ENCODE results near the gene ABCC4. TPM values are rescaled to one million over a fixed set of nuclear protein-coding genes. Genes with fewer than 3 reads are reported as not detected.

Gene ABCC4
- total and polyA plus RNA-seq, 4 donors: 0.74 to 22.5 (median 2.0) TPM

GRCh38 chr13:95120650-95121049 is 180.6 kb downstream of the ABCC4 start:
- Histone ChIP-seq H3K27ac (ENCODE audit: low read depth in 1 of 2, low read length in 2 of 2) (no peak overlapping the region), H3K9me3 (ENCODE audit: control insufficient read depth in 4 of 4, low read length in 3 of 4) (no peaks in the 10 kb centered on the region), H3K4me3 (ENCODE audit: low read depth in 1 of 3, low read length in 3 of 3) (no peak overlapping the region), H3K9ac (ENCODE audit: low read depth in 1 of 2, low read length in 2 of 2) (no peak overlapping the region), H3K27me3 (ENCODE audit: control insufficient read depth in 4 of 4, insufficient read depth in 4 of 4, low read length in 3 of 4) (no peaks in the 10 kb centered on the region), H3K4me1 (ENCODE audit: control insufficient read depth in 4 of 4, insufficient read depth in 4 of 4, low read length in 3 of 4) (peaks cover 0 to 5% (median 0%) of the 10 kb centered on the region in 4 donors), H3K36me3 (ENCODE audit: control insufficient read depth in 4 of 4, insufficient read depth in 3 of 4, low read depth in 1 of 4, low read length in 3 of 4) (no peaks in the 10 kb centered on the region)
- TF ChIP-seq SP1 (IDR thresholded peaks at IDR 0.05) (no peak), RAD21 (IDR thresholded peaks at IDR 0.05) (no peak), FOXA2 (IDR thresholded peaks at IDR 0.05) (no peak), GABPA (IDR thresholded peaks at IDR 0.05 in 1 of 2, conservative IDR thresholded peaks at IDR 0.05 in 1 of 2) (no peak), NR2F2 (IDR thresholded peaks at IDR 0.05) (no peak)
- TF ChIP-seq, protein P1, sequence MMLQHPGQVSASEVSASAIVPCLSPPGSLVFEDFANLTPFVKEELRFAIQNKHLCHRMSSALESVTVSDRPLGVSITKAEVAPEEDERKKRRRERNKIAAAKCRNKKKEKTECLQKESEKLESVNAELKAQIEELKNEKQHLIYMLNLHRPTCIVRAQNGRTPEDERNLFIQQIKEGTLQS (IDR thresholded peaks at IDR 0.05): no peak
- no peak for DNase-seq (ENCODE audit: low spot score)
- WGBS: 97% methylated on average over 2 of the region's 2 CpGs

GRCh38 chr13:95118541-95119324 is 182.5 kb downstream of the ABCC4 start:
- WGBS: 90% methylated on average over 8 of the region's 8 CpGs
- DNase-seq (ENCODE audit: low spot score): no peak
- Histone ChIP-seq H3K36me3 (ENCODE audit: control insufficient read depth in 4 of 4, insufficient read depth in 3 of 4, low read depth in 1 of 4, low read length in 3 of 4) (no peaks in the 10 kb centered on the region), H3K27ac (ENCODE audit: low read depth in 1 of 2, low read length in 2 of 2) (no peak overlapping the region), H3K4me1 (ENCODE audit: control insufficient read depth in 4 of 4, insufficient read depth in 4 of 4, low read length in 3 of 4) (peaks cover 0 to under 1% (median 0%) of the 10 kb centered on the region in 4 donors), H3K4me3 (ENCODE audit: low read depth in 1 of 3, low read length in 3 of 3) (no peak overlapping the region), H3K9me3 (ENCODE audit: control insufficient read depth in 4 of 4, low read length in 3 of 4) (no peaks in the 10 kb centered on the region), H3K9ac (ENCODE audit: low read depth in 1 of 2, low read length in 2 of 2) (no peak overlapping the region), H3K27me3 (ENCODE audit: control insufficient read depth in 4 of 4, insufficient read depth in 4 of 4, low read length in 3 of 4) (no peaks in the 10 kb centered on the region)
- TF ChIP-seq GABPA (IDR thresholded peaks at IDR 0.05 in 1 of 2, conservative IDR thresholded peaks at IDR 0.05 in 1 of 2) (no peak), FOXA2 (IDR thresholded peaks at IDR 0.05) (no peak), NR2F2 (IDR thresholded peaks at IDR 0.05) (no peak), RXRA (IDR thresholded peaks at IDR 0.05) (no peak), ZBTB33 (IDR thresholded peaks at IDR 0.05) (no peak), HNF4A (conservative IDR thresholded peaks at IDR 0.05) (no peak), TAF1 (conservative IDR thresholded peaks at IDR 0.05) (no peak), HNF4G (IDR thresholded peaks at IDR 0.05) (no peak), SP1 (IDR thresholded peaks at IDR 0.05) (no peak), FOXA1 (IDR thresholded peaks at IDR 0.05) (no peak), JUND (IDR thresholded peaks at IDR 0.05) (no peak)
- TF ChIP-seq, protein P2, sequence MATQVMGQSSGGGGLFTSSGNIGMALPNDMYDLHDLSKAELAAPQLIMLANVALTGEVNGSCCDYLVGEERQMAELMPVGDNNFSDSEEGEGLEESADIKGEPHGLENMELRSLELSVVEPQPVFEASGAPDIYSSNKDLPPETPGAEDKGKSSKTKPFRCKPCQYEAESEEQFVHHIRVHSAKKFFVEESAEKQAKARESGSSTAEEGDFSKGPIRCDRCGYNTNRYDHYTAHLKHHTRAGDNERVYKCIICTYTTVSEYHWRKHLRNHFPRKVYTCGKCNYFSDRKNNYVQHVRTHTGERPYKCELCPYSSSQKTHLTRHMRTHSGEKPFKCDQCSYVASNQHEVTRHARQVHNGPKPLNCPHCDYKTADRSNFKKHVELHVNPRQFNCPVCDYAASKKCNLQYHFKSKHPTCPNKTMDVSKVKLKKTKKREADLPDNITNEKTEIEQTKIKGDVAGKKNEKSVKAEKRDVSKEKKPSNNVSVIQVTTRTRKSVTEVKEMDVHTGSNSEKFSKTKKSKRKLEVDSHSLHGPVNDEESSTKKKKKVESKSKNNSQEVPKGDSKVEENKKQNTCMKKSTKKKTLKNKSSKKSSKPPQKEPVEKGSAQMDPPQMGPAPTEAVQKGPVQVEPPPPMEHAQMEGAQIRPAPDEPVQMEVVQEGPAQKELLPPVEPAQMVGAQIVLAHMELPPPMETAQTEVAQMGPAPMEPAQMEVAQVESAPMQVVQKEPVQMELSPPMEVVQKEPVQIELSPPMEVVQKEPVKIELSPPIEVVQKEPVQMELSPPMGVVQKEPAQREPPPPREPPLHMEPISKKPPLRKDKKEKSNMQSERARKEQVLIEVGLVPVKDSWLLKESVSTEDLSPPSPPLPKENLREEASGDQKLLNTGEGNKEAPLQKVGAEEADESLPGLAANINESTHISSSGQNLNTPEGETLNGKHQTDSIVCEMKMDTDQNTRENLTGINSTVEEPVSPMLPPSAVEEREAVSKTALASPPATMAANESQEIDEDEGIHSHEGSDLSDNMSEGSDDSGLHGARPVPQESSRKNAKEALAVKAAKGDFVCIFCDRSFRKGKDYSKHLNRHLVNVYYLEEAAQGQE (IDR thresholded peaks at IDR 0.05): no peak
- TF ChIP-seq, protein P1 (IDR thresholded peaks at IDR 0.05): no peak
- TF ChIP-seq, protein P3, sequence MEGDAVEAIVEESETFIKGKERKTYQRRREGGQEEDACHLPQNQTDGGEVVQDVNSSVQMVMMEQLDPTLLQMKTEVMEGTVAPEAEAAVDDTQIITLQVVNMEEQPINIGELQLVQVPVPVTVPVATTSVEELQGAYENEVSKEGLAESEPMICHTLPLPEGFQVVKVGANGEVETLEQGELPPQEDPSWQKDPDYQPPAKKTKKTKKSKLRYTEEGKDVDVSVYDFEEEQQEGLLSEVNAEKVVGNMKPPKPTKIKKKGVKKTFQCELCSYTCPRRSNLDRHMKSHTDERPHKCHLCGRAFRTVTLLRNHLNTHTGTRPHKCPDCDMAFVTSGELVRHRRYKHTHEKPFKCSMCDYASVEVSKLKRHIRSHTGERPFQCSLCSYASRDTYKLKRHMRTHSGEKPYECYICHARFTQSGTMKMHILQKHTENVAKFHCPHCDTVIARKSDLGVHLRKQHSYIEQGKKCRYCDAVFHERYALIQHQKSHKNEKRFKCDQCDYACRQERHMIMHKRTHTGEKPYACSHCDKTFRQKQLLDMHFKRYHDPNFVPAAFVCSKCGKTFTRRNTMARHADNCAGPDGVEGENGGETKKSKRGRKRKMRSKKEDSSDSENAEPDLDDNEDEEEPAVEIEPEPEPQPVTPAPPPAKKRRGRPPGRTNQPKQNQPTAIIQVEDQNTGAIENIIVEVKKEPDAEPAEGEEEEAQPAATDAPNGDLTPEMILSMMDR (IDR thresholded peaks at IDR 0.05; ENCODE audit: low read depth, low read length, missing input control): no peak
- TF ChIP-seq, protein P4, sequence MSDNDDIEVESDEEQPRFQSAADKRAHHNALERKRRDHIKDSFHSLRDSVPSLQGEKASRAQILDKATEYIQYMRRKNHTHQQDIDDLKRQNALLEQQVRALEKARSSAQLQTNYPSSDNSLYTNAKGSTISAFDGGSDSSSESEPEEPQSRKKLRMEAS (IDR thresholded peaks at IDR 0.05): no peak
